ENCODE results near the gene SPHKAP. TPM values are rescaled to one million over a fixed set of nuclear protein-coding genes. Genes with fewer than 3 reads are reported as not detected.

The SPHKAP gene
- total RNA-seq, 1 experiment from 2014 or later = not detected

DNA sequence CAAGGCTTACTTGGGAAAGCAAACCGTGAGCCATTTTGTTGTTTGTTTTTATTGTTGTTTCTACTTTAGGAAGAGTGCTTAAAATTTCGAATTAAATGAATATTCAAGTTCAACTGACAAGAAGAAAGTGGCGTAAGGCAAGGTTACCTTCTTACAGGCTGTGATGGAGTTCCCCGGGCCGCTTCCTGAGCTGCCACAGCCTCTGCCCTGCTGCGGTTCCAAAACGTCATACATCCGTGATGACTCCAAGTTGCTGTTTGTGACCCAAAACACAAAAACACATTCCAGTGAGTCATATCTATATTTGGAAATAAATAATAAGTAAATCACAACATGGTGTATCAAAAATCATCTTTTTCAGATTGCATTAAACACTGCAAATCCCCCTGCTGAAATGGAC, 49.7 kb downstream of the SPHKAP start:
- intact Hi-C loops (cut with micrococcal nuclease; ENCODE audit: unreplicated experiment) = no loop called here
- no peak overlapping the region for H3K27ac Mint-ChIP-seq (ENCODE audit: unreplicated experiment)
- no peak overlapping the region for H3K4me3 Mint-ChIP-seq (ENCODE audit: unreplicated experiment)
- no peaks in the 10 kb centered on the region for H3K27me3 ChIP-seq (replicated peaks; ENCODE audit: control insufficient read depth, insufficient read depth, low read length)
- H3K36me3 Mint-ChIP-seq (ENCODE audit: insufficient read depth, unreplicated experiment) = no peaks in the 10 kb centered on the region
- no TSS peak for BruUV-seq (replicated peaks)
- H3K4me1 Mint-ChIP-seq (ENCODE audit: low read depth, unreplicated experiment) = no peaks in the 10 kb centered on the region
- H3K9me3 Mint-ChIP-seq (ENCODE audit: unreplicated experiment) = no peaks in the 10 kb centered on the region
- H3K9me3 ChIP-seq = no peaks in the 10 kb centered on the region
- H3K4me3 ChIP-seq (ENCODE audit: low read depth, low read length) = no peak overlapping the region
- H3K36me3 ChIP-seq (ENCODE audit: control insufficient read depth, insufficient read depth, low read length) = no peaks in the 10 kb centered on the region
- no peak for DNase-seq
- ChIA-PET POLR2A (no interaction called here), CTCF (no interaction called here)
- peaks cover 1% of the 10 kb centered on the region for H3K27me3 Mint-ChIP-seq (ENCODE audit: insufficient read depth, unreplicated experiment)
- H3K4me1 ChIP-seq = no peaks in the 10 kb centered on the region
- TF ChIP-seq, protein P1, sequence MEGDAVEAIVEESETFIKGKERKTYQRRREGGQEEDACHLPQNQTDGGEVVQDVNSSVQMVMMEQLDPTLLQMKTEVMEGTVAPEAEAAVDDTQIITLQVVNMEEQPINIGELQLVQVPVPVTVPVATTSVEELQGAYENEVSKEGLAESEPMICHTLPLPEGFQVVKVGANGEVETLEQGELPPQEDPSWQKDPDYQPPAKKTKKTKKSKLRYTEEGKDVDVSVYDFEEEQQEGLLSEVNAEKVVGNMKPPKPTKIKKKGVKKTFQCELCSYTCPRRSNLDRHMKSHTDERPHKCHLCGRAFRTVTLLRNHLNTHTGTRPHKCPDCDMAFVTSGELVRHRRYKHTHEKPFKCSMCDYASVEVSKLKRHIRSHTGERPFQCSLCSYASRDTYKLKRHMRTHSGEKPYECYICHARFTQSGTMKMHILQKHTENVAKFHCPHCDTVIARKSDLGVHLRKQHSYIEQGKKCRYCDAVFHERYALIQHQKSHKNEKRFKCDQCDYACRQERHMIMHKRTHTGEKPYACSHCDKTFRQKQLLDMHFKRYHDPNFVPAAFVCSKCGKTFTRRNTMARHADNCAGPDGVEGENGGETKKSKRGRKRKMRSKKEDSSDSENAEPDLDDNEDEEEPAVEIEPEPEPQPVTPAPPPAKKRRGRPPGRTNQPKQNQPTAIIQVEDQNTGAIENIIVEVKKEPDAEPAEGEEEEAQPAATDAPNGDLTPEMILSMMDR (IDR thresholded peaks at IDR 0.05; ENCODE audit: insufficient read depth in 1 of 2, low read depth in 1 of 2, low read length in 1 of 2, severe bottlenecking in 1 of 2, unreplicated experiment in 1 of 2) = no peak

DNA sequence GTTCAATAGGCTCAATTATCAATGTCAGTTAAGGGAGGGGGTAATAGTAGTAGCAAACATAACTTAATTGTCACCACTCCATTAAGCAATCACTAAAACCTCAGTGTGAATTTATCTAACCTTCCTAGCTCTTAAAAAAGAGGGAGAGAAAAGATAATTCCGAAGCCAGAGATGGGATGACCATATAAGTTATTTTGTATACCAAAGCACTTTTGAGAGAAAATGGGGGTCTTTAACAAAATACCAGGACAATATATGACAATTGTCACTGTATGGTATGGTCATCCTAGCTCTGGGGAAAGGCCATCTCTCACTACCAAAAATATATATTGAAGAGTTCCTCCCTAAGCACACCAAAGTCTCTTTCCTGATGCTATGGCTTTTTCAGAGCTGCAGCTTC, 55.1 kb downstream of the SPHKAP start:
- H3K4me3 ChIP-seq (ENCODE audit: low read depth, low read length) = no peak overlapping the region
- no peaks in the 10 kb centered on the region for H3K4me1 ChIP-seq
- no peaks in the 10 kb centered on the region for H3K9me3 Mint-ChIP-seq (ENCODE audit: unreplicated experiment)
- TF ChIP-seq, protein P1 (IDR thresholded peaks at IDR 0.05; ENCODE audit: insufficient read depth in 1 of 2, low read depth in 1 of 2, low read length in 1 of 2, severe bottlenecking in 1 of 2, unreplicated experiment in 1 of 2) = no peak
- H3K27me3 Mint-ChIP-seq (ENCODE audit: insufficient read depth, unreplicated experiment) = no peaks in the 10 kb centered on the region
- intact Hi-C loops (cut with micrococcal nuclease; ENCODE audit: unreplicated experiment) = no loop called here
- no peaks in the 10 kb centered on the region for H3K27me3 ChIP-seq (replicated peaks; ENCODE audit: control insufficient read depth, insufficient read depth, low read length)
- H3K4me1 Mint-ChIP-seq (ENCODE audit: low read depth, unreplicated experiment) = no peaks in the 10 kb centered on the region
- no peaks in the 10 kb centered on the region for H3K9me3 ChIP-seq
- CTCF ChIA-PET = no interaction called here
- POLR2A ChIA-PET = no interaction called here
- H3K4me3 Mint-ChIP-seq (ENCODE audit: unreplicated experiment) = no peak overlapping the region
- no peaks in the 10 kb centered on the region for H3K36me3 ChIP-seq (ENCODE audit: control insufficient read depth, insufficient read depth, low read length)
- no peaks in the 10 kb centered on the region for H3K36me3 Mint-ChIP-seq (ENCODE audit: insufficient read depth, unreplicated experiment)
- no peak for DNase-seq
- no peak overlapping the region for H3K27ac Mint-ChIP-seq (ENCODE audit: unreplicated experiment)
- BruUV-seq (replicated peaks) = no TSS peak

DNA sequence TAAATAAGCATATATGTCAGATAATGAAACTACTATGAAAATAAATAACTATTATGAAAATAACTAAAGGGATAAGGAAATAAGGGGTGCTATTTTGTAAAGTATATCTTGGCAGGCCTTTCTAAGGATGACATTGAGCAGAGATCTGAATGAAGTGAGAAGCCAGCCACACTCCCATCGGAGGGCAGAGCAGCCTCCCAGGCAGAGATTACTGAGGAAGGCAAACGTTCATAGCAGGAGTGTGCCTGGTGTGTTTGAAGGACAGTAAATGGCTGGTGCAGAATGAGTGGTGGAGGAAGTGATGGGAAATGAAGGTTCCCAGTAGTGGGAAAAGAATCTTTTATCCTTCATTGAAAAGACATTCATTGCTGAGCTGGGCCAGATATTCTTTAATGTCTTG, 62.5 kb downstream of the SPHKAP start:
- no peaks in the 10 kb centered on the region for H3K36me3 ChIP-seq (ENCODE audit: control insufficient read depth, insufficient read depth, low read length)
- intact Hi-C loops (cut with micrococcal nuclease; ENCODE audit: unreplicated experiment) = no loop called here
- Mint-ChIP-seq H3K4me3 (ENCODE audit: unreplicated experiment) (no peak overlapping the region), H3K4me1 (ENCODE audit: low read depth, unreplicated experiment) (no peaks in the 10 kb centered on the region), H3K9me3 (ENCODE audit: unreplicated experiment) (no peaks in the 10 kb centered on the region), H3K27me3 (ENCODE audit: insufficient read depth, unreplicated experiment) (peaks cover 2% of the 10 kb centered on the region), H3K27ac (ENCODE audit: unreplicated experiment) (no peak overlapping the region), H3K36me3 (ENCODE audit: insufficient read depth, unreplicated experiment) (no peaks in the 10 kb centered on the region)
- H3K4me1 ChIP-seq = no peaks in the 10 kb centered on the region
- ChIA-PET CTCF (no interaction called here), POLR2A (no interaction called here)
- TF ChIP-seq, protein P1 (IDR thresholded peaks at IDR 0.05; ENCODE audit: insufficient read depth in 1 of 2, low read depth in 1 of 2, low read length in 1 of 2, severe bottlenecking in 1 of 2, unreplicated experiment in 1 of 2) = no peak
- no peaks in the 10 kb centered on the region for H3K27me3 ChIP-seq (replicated peaks; ENCODE audit: control insufficient read depth, insufficient read depth, low read length)
- BruUV-seq (replicated peaks) = no TSS peak
- no peak for DNase-seq
- no peaks in the 10 kb centered on the region for H3K9me3 ChIP-seq
- no peak overlapping the region for H3K4me3 ChIP-seq (ENCODE audit: low read depth, low read length)

All from Caco-2 (cell line).